HCT116 (cell line): ENCODE results near the gene PSMA7. TPM values are rescaled to one million over a fixed set of nuclear protein-coding genes. Genes with fewer than 3 reads are reported as not detected.

ENCODE experiments used
- ATAC-seq: fragments of 200-7000 bp; cut with Tn5 transposase; 2 replicates; pipeline ENCODE4 v1.9.1; 2020; ENCODE audit warnings: mild to moderate bottlenecking, moderate library complexity
- BruUV-seq: library from RNA; stranded (reverse); fragments of 400-500 nt; replicated peaks from 2 replicates; lab custom pipeline; 2021; lab: Mats Ljungman, UMichigan
- CTCF ChIA-PET: fragments of 300-600 bp; sonication (Branson Sonifier 250); formaldehyde crosslinking; loops from one replicate; lab custom pipeline; 2021; ENCODE audit warnings: antibody characterized with exemption; lab: Charles Lee
- POLR2A ChIA-PET: fragments of 300-600, 350-600 bp; sonication (Branson Sonifier 250); formaldehyde crosslinking; loops from one replicate; lab custom pipeline; 2021; ENCODE audit warnings: antibody characterized with exemption; lab: Charles Lee
- RAD21 ChIA-PET, 2 experiments: fragments of 300-600 bp; sonication (Branson Sonifier 250); formaldehyde crosslinking; loops; one replicate each; lab custom pipeline; 2023; ENCODE audit warnings: low total read pairs in 2 of 2; ENCODE audit not compliant: uncharacterized antibody in 2 of 2, unreplicated experiment in 2 of 2, low non-redundant PET in 1 of 2; lab: Charles Lee
- DNase-seq: peaks from one replicate; pipeline ENCODE4 v3.0.0-alpha.2; 2010; ENCODE audit warnings: low read depth, low spot score
- H2AFZ ChIP-seq: fragments of 200-600 bp; shearing (Covaris generic), sonication (generic); 2 replicates; pipeline ENCODE4 v1.6.1; 2017; ENCODE audit warnings: low read depth, mixed run types, mixed read lengths, antibody characterized with exemption, low read length; ENCODE audit not compliant: poor library complexity, severe bottlenecking
- H3K27ac ChIP-seq: 2 replicates; pipeline ENCODE4 v1.5.1; 2012; ENCODE audit warnings: low read depth, low read length
- H3K27me3 ChIP-seq: fragments of 200-600 bp; sonication (generic); 2 replicates; pipeline ENCODE4 v1.6.1; 2016; ENCODE audit warnings: mixed run types, low read length, mixed read lengths; ENCODE audit not compliant: insufficient read depth
- H3K36me3 ChIP-seq, 2 experiments: fragments of 200-500 bp in 1 of 2; fragments of 200-600 bp in 1 of 2; sonication (Bioruptor generic) in 1 of 2; sonication (generic) in 1 of 2; 2 replicates each; pipeline versions ENCODE4 v1.5.1 to v1.6.1; 2014 to 2016; ENCODE audit warnings: low read length in 2 of 2, inconsistent platforms in 1 of 2, mixed read lengths in 1 of 2, mixed run types in 1 of 2; ENCODE audit not compliant: insufficient read depth in 2 of 2, control insufficient read depth in 1 of 2
- H3K4me1 ChIP-seq, 2 experiments: fragments of 200-600 bp in 1 of 2; sonication (generic) in 1 of 2; 2 replicates each; pipeline versions ENCODE4 v1.5.1 to v1.6.1; 2012 to 2017; ENCODE audit warnings: low read length in 2 of 2, inconsistent platforms in 1 of 2, mild to moderate bottlenecking in 1 of 2, mixed read lengths in 1 of 2, mixed run types in 1 of 2, moderate library complexity in 1 of 2; ENCODE audit not compliant: insufficient read depth in 2 of 2, control insufficient read depth in 1 of 2
- H3K4me2 ChIP-seq: fragments of 200-600 bp; sonication (generic); 2 replicates; pipeline ENCODE4 v1.6.1; 2017; ENCODE audit warnings: mixed run types, low read length, mixed read lengths
- H3K4me3 ChIP-seq, 2 experiments: fragments of 200-600 bp in 1 of 2; sonication (generic) in 1 of 2; replicated peaks in 1 of 2; 2 replicates each; pipeline ENCODE4 v1.5.1; 2011 to 2016; ENCODE audit warnings: low read length in 2 of 2, control low read depth in 1 of 2, low read depth in 1 of 2, mild to moderate bottlenecking in 1 of 2, mixed read lengths in 1 of 2, mixed run types in 1 of 2
- H3K79me2 ChIP-seq: fragments of 200-600 bp; sonication (generic); 2 replicates; pipeline ENCODE4 v1.6.1; 2017; ENCODE audit warnings: mild to moderate bottlenecking, mixed run types, low read length, moderate library complexity, mixed read lengths; ENCODE audit not compliant: insufficient read depth
- H3K9ac ChIP-seq: fragments of 200-600 bp; sonication (generic); 2 replicates; pipeline ENCODE4 v1.6.1; 2016; ENCODE audit warnings: low read length, mixed read lengths
- H3K9me2 ChIP-seq: fragments of 200-600 bp; sonication (generic), shearing (Covaris generic); 2 replicates; pipeline ENCODE4 v1.6.1; 2017; ENCODE audit warnings: mixed run types, mild to moderate bottlenecking, moderate library complexity; ENCODE audit not compliant: insufficient read depth
- H3K9me3 ChIP-seq, 2 experiments: fragments of 200-500 bp in 1 of 2; fragments of 200-600 bp in 1 of 2; sonication (Bioruptor generic) in 1 of 2; sonication (generic) in 1 of 2; 2 replicates each; pipeline ENCODE4 v1.6.1; 2014 to 2017; ENCODE audit warnings: low read length in 2 of 2, mixed read lengths in 2 of 2, inconsistent platforms in 1 of 2, low read depth in 1 of 2, mild to moderate bottlenecking in 1 of 2, mixed run types in 1 of 2, moderate library complexity in 1 of 2; ENCODE audit not compliant: control insufficient read depth in 1 of 2, insufficient read depth in 1 of 2
- H4K20me1 ChIP-seq: fragments of 200-600 bp; sonication (generic), shearing (Covaris generic); 2 replicates; pipeline ENCODE4 v1.6.1; 2017; ENCODE audit warnings: mixed run types, mild to moderate bottlenecking, moderate library complexity; ENCODE audit not compliant: insufficient read depth
- CBX3 ChIP-seq: IDR thresholded peaks from 2 replicates; pipeline ENCODE4 v1.6.1; 2012; ENCODE audit warnings: low read depth
- CEBPB ChIP-seq: IDR thresholded peaks from 2 replicates; pipeline ENCODE4 v1.6.1; 2012; ENCODE audit warnings: low read depth
- EZH2 ChIP-seq: fragments of 200-600 bp; sonication (generic); IDR thresholded peaks from 2 replicates; pipeline ENCODE4 v1.6.1; 2017; ENCODE audit warnings: antibody characterized with exemption, mixed run types
- FOSL1 ChIP-seq: IDR thresholded peaks from 2 replicates; pipeline ENCODE4 v1.6.1; 2012; ENCODE audit warnings: low read depth
- JUND ChIP-seq: IDR thresholded peaks from 2 replicates; pipeline ENCODE4 v1.6.1; 2012
- POLR2A ChIP-seq: IDR thresholded peaks from 2 replicates; pipeline ENCODE4 v1.7.0; 2011; ENCODE audit warnings: borderline replicate concordance; ENCODE audit not compliant: insufficient read depth, insufficient read length; ENCODE audit errors: extremely low read depth
- POLR2AphosphoS5 ChIP-seq: IDR thresholded peaks from 2 replicates; pipeline ENCODE4 v1.6.1; 2011; ENCODE audit warnings: mild to moderate bottlenecking, low read depth, low read length, moderate library complexity
- RAD21 ChIP-seq: IDR thresholded peaks from 2 replicates; pipeline ENCODE4 v1.6.1; 2012; ENCODE audit warnings: low read depth, mild to moderate bottlenecking
- SIN3A ChIP-seq: IDR thresholded peaks from 2 replicates; pipeline ENCODE4 v1.6.1; 2012; ENCODE audit warnings: low read depth
- SP1 ChIP-seq: IDR thresholded peaks from 2 replicates; pipeline ENCODE4 v1.6.1; 2012; ENCODE audit warnings: low read depth
- SRF ChIP-seq: IDR thresholded peaks from 2 replicates; pipeline ENCODE4 v1.6.1; 2012; ENCODE audit warnings: low read depth
- TCF7L2 ChIP-seq: IDR thresholded peaks from 2 replicates; pipeline ENCODE4 v1.7.0; 2011; ENCODE audit warnings: borderline replicate concordance, inconsistent platforms; ENCODE audit not compliant: insufficient read depth, insufficient read length; ENCODE audit errors: extremely low read depth
- YY1 ChIP-seq: IDR thresholded peaks from 2 replicates; pipeline ENCODE4 v1.6.1; 2011; ENCODE audit warnings: low read length, low read depth, moderate library complexity, mild to moderate bottlenecking; ENCODE audit not compliant: insufficient replicate concordance; ENCODE audit errors: extremely low read depth
- ZFX ChIP-seq: fragments of 450-650 bp; IDR thresholded peaks from 2 replicates; pipeline ENCODE4 v1.6.1; 2017
- ZNF274 ChIP-seq: fragments of 200-500 bp; sonication (Bioruptor generic); IDR thresholded peaks from 2 replicates; pipeline ENCODE4 v1.6.1; 2014; ENCODE audit warnings: mild to moderate bottlenecking, low read depth, low read length, inconsistent platforms
- intact Hi-C: fragments of 100-400 bp; cut with micrococcal nuclease; formaldehyde crosslinking; loops from 2 replicates; pipeline ENCODE4 v1.10.0; 2022
- total RNA-seq: library from RNA; stranded (reverse); gene quantifications from one replicate; pipeline ENCODE4 v1.2.1, GENCODE V29; 2021; ENCODE audit not compliant: unreplicated experiment
- TF ChIP-seq, protein P1 (sequence below): IDR thresholded peaks from 2 replicates; pipeline ENCODE4 v1.6.1; 2012
- TF ChIP-seq, protein P2 (sequence below): IDR thresholded peaks from 2 replicates; pipeline ENCODE4 v1.6.1; 2012

Gene PSMA7
- total RNA-seq, 1 experiment from 2014 or later = 364 TPM

DNA sequence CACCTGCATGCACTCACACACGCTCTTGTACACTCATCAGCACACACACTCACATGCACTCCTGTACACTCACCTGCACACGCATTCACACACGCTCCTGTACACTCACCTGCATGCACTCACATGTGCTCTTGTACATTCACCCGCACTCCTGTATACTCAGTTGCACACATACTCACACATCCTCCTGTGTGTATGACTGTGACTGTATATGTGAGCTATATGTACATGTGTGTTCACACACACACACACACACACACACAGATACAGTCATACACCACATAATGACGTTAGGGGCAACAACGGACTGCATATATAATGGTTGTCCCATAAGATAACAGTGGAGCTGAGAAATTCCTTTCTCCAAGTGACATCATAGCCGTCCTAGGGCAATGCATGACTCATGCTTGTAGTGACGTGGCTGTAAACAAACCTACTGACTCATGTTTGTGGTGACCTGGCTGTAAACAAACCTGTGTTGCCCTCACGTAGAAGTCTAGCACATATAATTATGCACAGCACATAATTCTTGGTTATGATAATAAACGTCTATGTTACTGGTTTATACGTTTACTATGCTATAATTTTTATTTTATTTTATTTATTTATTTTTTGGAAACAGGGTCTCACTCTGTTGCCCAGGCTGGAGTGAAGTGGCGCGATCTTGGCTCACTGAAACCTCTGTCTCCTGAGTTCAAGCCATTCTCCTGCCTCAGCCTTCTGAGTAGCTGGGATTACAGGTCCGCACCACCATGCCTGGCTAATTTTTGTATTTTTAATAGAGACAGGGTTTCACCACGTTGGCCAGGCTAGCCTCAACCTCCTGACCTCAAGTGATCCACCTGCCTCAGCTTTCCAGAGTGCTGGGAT lies 54.7 kb downstream of the PSMA7 start (continued):
- TF ChIP-seq, protein P1, sequence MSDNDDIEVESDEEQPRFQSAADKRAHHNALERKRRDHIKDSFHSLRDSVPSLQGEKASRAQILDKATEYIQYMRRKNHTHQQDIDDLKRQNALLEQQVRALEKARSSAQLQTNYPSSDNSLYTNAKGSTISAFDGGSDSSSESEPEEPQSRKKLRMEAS = 0 out of 2 replicates have a peak, but pooled peaks have one; percentile 14
- TF ChIP-seq FOSL1 (peak; percentile 96), ZNF274 (no peak), CBX3 (no peak), RAD21 (no peak)
- TF ChIP-seq, all 23 proteins: peak for 7

DNA sequence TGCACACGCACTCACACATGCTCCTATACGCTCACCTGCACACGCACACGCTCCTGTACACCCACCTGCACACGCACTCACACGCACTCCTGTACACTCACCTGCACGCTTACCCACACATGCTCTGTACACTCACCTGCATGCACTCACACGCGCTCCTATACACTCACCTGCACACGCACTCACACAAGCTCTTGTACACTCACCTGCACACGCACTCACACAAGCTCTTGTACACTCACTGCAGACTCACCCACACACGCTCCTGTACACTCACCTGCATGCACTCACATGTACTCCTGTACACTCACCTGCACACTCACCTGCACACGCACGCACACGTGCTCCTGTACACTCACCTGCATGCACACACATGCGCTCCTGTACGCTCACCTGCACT lies 55.6 kb downstream of the PSMA7 start:
- no peaks in the 10 kb centered on the region for H3K9me2 ChIP-seq
- peaks cover 4% of the 10 kb centered on the region; the same call in 1 of the 2 replicates for H3K27me3 ChIP-seq
- H3K79me2 ChIP-seq = no peaks in the 10 kb centered on the region
- H3K9me3 ChIP-seq = no peaks in the 10 kb centered on the region
- no peak for DNase-seq
- H3K36me3 ChIP-seq = no peaks in the 10 kb centered on the region
- no peak overlapping the region for H3K9ac ChIP-seq
- TF ChIP-seq, protein P2, sequence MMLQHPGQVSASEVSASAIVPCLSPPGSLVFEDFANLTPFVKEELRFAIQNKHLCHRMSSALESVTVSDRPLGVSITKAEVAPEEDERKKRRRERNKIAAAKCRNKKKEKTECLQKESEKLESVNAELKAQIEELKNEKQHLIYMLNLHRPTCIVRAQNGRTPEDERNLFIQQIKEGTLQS = no peak
- TF ChIP-seq ZFX = no peak
- TF ChIP-seq SP1 = no peak
- TF ChIP-seq ZNF274 = no peak
- no peak for TF ChIP-seq JUND
- no peak for TF ChIP-seq SRF
- no peak for TF ChIP-seq SIN3A
- TF ChIP-seq CEBPB = no peak
- TF ChIP-seq EZH2 = no peak
- TF ChIP-seq POLR2AphosphoS5 = no peak
- TF ChIP-seq YY1 = no peak
- TF ChIP-seq POLR2A = no peak
- TF ChIP-seq TCF7L2 = no peak
- TF ChIP-seq, all 23 proteins: peak for 0
- Histone ChIP-seq H3K4me3 (no peak overlapping the region), H3K4me1 (peaks cover 5 to 13% of the 10 kb centered on the region in 2 experiments; a peak in 3 of 4 replicates), H3K4me2 (no peak overlapping the region), H2AFZ (no peak overlapping the region), H4K20me1 (no peaks in the 10 kb centered on the region), H3K27ac (no peak overlapping the region)
- no peak for ATAC-seq
- intact Hi-C loops = no loop called here
- no TSS peak for BruUV-seq
- CTCF ChIA-PET = no interaction called here
- RAD21 ChIA-PET = no interaction called here
- POLR2A ChIA-PET = no interaction called here
